HCT116 (cell line): Measurements from ENCODE around the gene OTULIN. TPM values are rescaled to one million over a fixed set of nuclear protein-coding genes. Genes with fewer than 3 reads are reported as not detected.

ENCODE experiments used
- ATAC-seq: fragments of 200-7000 bp; cut with Tn5 transposase; 2 replicates; pipeline ENCODE4 v1.9.1; 2020; ENCODE audit warnings: mild to moderate bottlenecking, moderate library complexity
- BruUV-seq: library from RNA; stranded (reverse); fragments of 400-500 nt; replicated peaks from 2 replicates; lab custom pipeline; 2021; lab: Mats Ljungman, UMichigan
- CTCF ChIA-PET: fragments of 300-600 bp; sonication (Branson Sonifier 250); formaldehyde crosslinking; loops from one replicate; lab custom pipeline; 2021; ENCODE audit warnings: antibody characterized with exemption; lab: Charles Lee
- POLR2A ChIA-PET: fragments of 300-600, 350-600 bp; sonication (Branson Sonifier 250); formaldehyde crosslinking; loops from one replicate; lab custom pipeline; 2021; ENCODE audit warnings: antibody characterized with exemption; lab: Charles Lee
- RAD21 ChIA-PET, 2 experiments: fragments of 300-600 bp; sonication (Branson Sonifier 250); formaldehyde crosslinking; loops; one replicate each; lab custom pipeline; 2023; ENCODE audit warnings: low total read pairs in 2 of 2; ENCODE audit not compliant: uncharacterized antibody in 2 of 2, unreplicated experiment in 2 of 2, low non-redundant PET in 1 of 2; lab: Charles Lee
- DNase-seq: peaks from one replicate; pipeline ENCODE4 v3.0.0-alpha.2; 2010; ENCODE audit warnings: low read depth, low spot score
- H2AFZ ChIP-seq: fragments of 200-600 bp; shearing (Covaris generic), sonication (generic); 2 replicates; pipeline ENCODE4 v1.6.1; 2017; ENCODE audit warnings: low read depth, mixed run types, mixed read lengths, antibody characterized with exemption, low read length; ENCODE audit not compliant: poor library complexity, severe bottlenecking
- H3K27ac ChIP-seq: 2 replicates; pipeline ENCODE4 v1.5.1; 2012; ENCODE audit warnings: low read depth, low read length
- H3K27me3 ChIP-seq: fragments of 200-600 bp; sonication (generic); 2 replicates; pipeline ENCODE4 v1.6.1; 2016; ENCODE audit warnings: mixed run types, low read length, mixed read lengths; ENCODE audit not compliant: insufficient read depth
- H3K36me3 ChIP-seq, 2 experiments: fragments of 200-500 bp in 1 of 2; fragments of 200-600 bp in 1 of 2; sonication (Bioruptor generic) in 1 of 2; sonication (generic) in 1 of 2; 2 replicates each; pipeline versions ENCODE4 v1.5.1 to v1.6.1; 2014 to 2016; ENCODE audit warnings: low read length in 2 of 2, inconsistent platforms in 1 of 2, mixed read lengths in 1 of 2, mixed run types in 1 of 2; ENCODE audit not compliant: insufficient read depth in 2 of 2, control insufficient read depth in 1 of 2
- H3K4me1 ChIP-seq, 2 experiments: fragments of 200-600 bp in 1 of 2; sonication (generic) in 1 of 2; 2 replicates each; pipeline versions ENCODE4 v1.5.1 to v1.6.1; 2012 to 2017; ENCODE audit warnings: low read length in 2 of 2, inconsistent platforms in 1 of 2, mild to moderate bottlenecking in 1 of 2, mixed read lengths in 1 of 2, mixed run types in 1 of 2, moderate library complexity in 1 of 2; ENCODE audit not compliant: insufficient read depth in 2 of 2, control insufficient read depth in 1 of 2
- H3K4me2 ChIP-seq: fragments of 200-600 bp; sonication (generic); 2 replicates; pipeline ENCODE4 v1.6.1; 2017; ENCODE audit warnings: mixed run types, low read length, mixed read lengths
- H3K4me3 ChIP-seq, 2 experiments: fragments of 200-600 bp in 1 of 2; sonication (generic) in 1 of 2; replicated peaks in 1 of 2; 2 replicates each; pipeline ENCODE4 v1.5.1; 2011 to 2016; ENCODE audit warnings: low read length in 2 of 2, control low read depth in 1 of 2, low read depth in 1 of 2, mild to moderate bottlenecking in 1 of 2, mixed read lengths in 1 of 2, mixed run types in 1 of 2
- H3K79me2 ChIP-seq: fragments of 200-600 bp; sonication (generic); 2 replicates; pipeline ENCODE4 v1.6.1; 2017; ENCODE audit warnings: mild to moderate bottlenecking, mixed run types, low read length, moderate library complexity, mixed read lengths; ENCODE audit not compliant: insufficient read depth
- H3K9ac ChIP-seq: fragments of 200-600 bp; sonication (generic); 2 replicates; pipeline ENCODE4 v1.6.1; 2016; ENCODE audit warnings: low read length, mixed read lengths
- H3K9me2 ChIP-seq: fragments of 200-600 bp; sonication (generic), shearing (Covaris generic); 2 replicates; pipeline ENCODE4 v1.6.1; 2017; ENCODE audit warnings: mixed run types, mild to moderate bottlenecking, moderate library complexity; ENCODE audit not compliant: insufficient read depth
- H3K9me3 ChIP-seq, 2 experiments: fragments of 200-500 bp in 1 of 2; fragments of 200-600 bp in 1 of 2; sonication (Bioruptor generic) in 1 of 2; sonication (generic) in 1 of 2; 2 replicates each; pipeline ENCODE4 v1.6.1; 2014 to 2017; ENCODE audit warnings: low read length in 2 of 2, mixed read lengths in 2 of 2, inconsistent platforms in 1 of 2, low read depth in 1 of 2, mild to moderate bottlenecking in 1 of 2, mixed run types in 1 of 2, moderate library complexity in 1 of 2; ENCODE audit not compliant: control insufficient read depth in 1 of 2, insufficient read depth in 1 of 2
- H4K20me1 ChIP-seq: fragments of 200-600 bp; sonication (generic), shearing (Covaris generic); 2 replicates; pipeline ENCODE4 v1.6.1; 2017; ENCODE audit warnings: mixed run types, mild to moderate bottlenecking, moderate library complexity; ENCODE audit not compliant: insufficient read depth
- CBX3 ChIP-seq: IDR thresholded peaks from 2 replicates; pipeline ENCODE4 v1.6.1; 2012; ENCODE audit warnings: low read depth
- EZH2 ChIP-seq: fragments of 200-600 bp; sonication (generic); IDR thresholded peaks from 2 replicates; pipeline ENCODE4 v1.6.1; 2017; ENCODE audit warnings: antibody characterized with exemption, mixed run types
- EZH2phosphoT487 ChIP-seq: fragments of 200-600 bp; IDR thresholded peaks from 2 replicates; pipeline ENCODE4 v1.6.1; 2018; ENCODE audit warnings: antibody characterized with exemption, borderline replicate concordance
- JUND ChIP-seq: IDR thresholded peaks from 2 replicates; pipeline ENCODE4 v1.6.1; 2012
- POLR2A ChIP-seq: IDR thresholded peaks from 2 replicates; pipeline ENCODE4 v1.7.0; 2011; ENCODE audit warnings: borderline replicate concordance; ENCODE audit not compliant: insufficient read depth, insufficient read length; ENCODE audit errors: extremely low read depth
- POLR2AphosphoS5 ChIP-seq: IDR thresholded peaks from 2 replicates; pipeline ENCODE4 v1.6.1; 2011; ENCODE audit warnings: mild to moderate bottlenecking, low read depth, low read length, moderate library complexity
- RAD21 ChIP-seq: IDR thresholded peaks from 2 replicates; pipeline ENCODE4 v1.6.1; 2012; ENCODE audit warnings: low read depth, mild to moderate bottlenecking
- ZBTB33 ChIP-seq: IDR thresholded peaks from 2 replicates; pipeline ENCODE4 v1.6.1; 2011; ENCODE audit warnings: mild to moderate bottlenecking, low read length, moderate library complexity; ENCODE audit not compliant: insufficient replicate concordance; ENCODE audit errors: extremely low read depth
- ZFX ChIP-seq: fragments of 450-650 bp; IDR thresholded peaks from 2 replicates; pipeline ENCODE4 v1.6.1; 2017
- intact Hi-C: fragments of 100-400 bp; cut with micrococcal nuclease; formaldehyde crosslinking; loops from 2 replicates; pipeline ENCODE4 v1.10.0; 2022
- total RNA-seq: library from RNA; stranded (reverse); gene quantifications from one replicate; pipeline ENCODE4 v1.2.1, GENCODE V29; 2021; ENCODE audit not compliant: unreplicated experiment

Gene OTULIN
- total RNA-seq, 1 experiment from 2014 or later = 25.7 TPM

GRCh38 chr5:14640765-14641164 is 23.8 kb upstream of the OTULIN start:
- ATAC-seq (no peak), DNase-seq (no peak)
- POLR2A ChIA-PET = no interaction called here
- H3K9me3 ChIP-seq = no peaks in the 10 kb centered on the region
- no peaks in the 10 kb centered on the region for H3K4me1 ChIP-seq
- H3K27me3 ChIP-seq = peaks cover 30% of the 10 kb centered on the region
- no peak overlapping the region for H3K4me2 ChIP-seq
- CTCF ChIA-PET = no interaction called here
- H4K20me1 ChIP-seq = no peaks in the 10 kb centered on the region
- no peaks in the 10 kb centered on the region for H3K79me2 ChIP-seq
- RAD21 ChIA-PET = no interaction called here
- intact Hi-C loops = loop anchor here (10.0 kb wide), 1 partner anchor 536 kb away; no protein-coding TSS in a partner anchor
- no peak overlapping the region for H3K27ac ChIP-seq
- H3K9me2 ChIP-seq = no peaks in the 10 kb centered on the region
- H3K36me3 ChIP-seq = no peaks in the 10 kb centered on the region
- BruUV-seq = no TSS peak
- H3K9ac ChIP-seq = no peak overlapping the region
- H3K4me3 ChIP-seq = no peak overlapping the region
- H2AFZ ChIP-seq = no peak overlapping the region
- TF ChIP-seq EZH2 (no peak), POLR2A (no peak), ZFX (no peak), POLR2AphosphoS5 (no peak), EZH2phosphoT487 (no peak), ZBTB33 (no peak), CBX3 (no peak), RAD21 (no peak), JUND (no peak)
- TF ChIP-seq, all 23 proteins: peak for 0
